Stimulated activated naive B cell treated with anti-CD40 and anti-IgM and Interleukin-4, amounts not matched to agents 10 μg/mL and 1 μg/mL and 100 μg/mL, for 72 hours (primary cell): ENCODE results near the gene NKX2-3.

Experiments
- ATAC-seq, 2 donors: fragments of 150-1000 bp; cut with Tn5 transposase; replicated peaks; 2 replicates each; pipeline ENCODE4 v1.10.0; 2021; ENCODE audit warnings: moderate library complexity in 1 of 2
- DNase-seq: peaks from one replicate; pipeline ENCODE4 v3.0.0; 2021
- H3K27ac Mint-ChIP-seq: one replicate; pipeline ENCODE4 v1.8.0; 2022; ENCODE audit warnings: mild to moderate bottlenecking, mixed read lengths
- H3K27me3 Mint-ChIP-seq, 2 donors: one replicate each; pipeline ENCODE4 v1.8.0; 2022; ENCODE audit warnings: mixed read lengths in 2 of 2
- H3K36me3 Mint-ChIP-seq, 2 donors: one replicate each; pipeline ENCODE4 v1.8.0; 2022; ENCODE audit warnings: mixed read lengths in 2 of 2, mild to moderate bottlenecking in 1 of 2
- H3K4me1 Mint-ChIP-seq, 2 donors: one replicate each; pipeline ENCODE4 v1.8.0; 2022; ENCODE audit warnings: mixed read lengths in 2 of 2, mild to moderate bottlenecking in 1 of 2
- H3K4me3 Mint-ChIP-seq, 2 donors: one replicate each; pipeline ENCODE4 v1.8.0; 2022; ENCODE audit warnings: mild to moderate bottlenecking in 2 of 2, mixed read lengths in 2 of 2, moderate library complexity in 1 of 2
- H3K9me3 Mint-ChIP-seq, 2 donors: one replicate each; pipeline ENCODE4 v1.8.0; 2022; ENCODE audit warnings: mixed read lengths in 2 of 2, mild to moderate bottlenecking in 1 of 2

NKX2-3 gene

GRCh38 chr10:99521765-99522469, 10.8 kb upstream of the NKX2-3 start:
- H3K27ac Mint-ChIP-seq, result no peak overlapping the region
- H3K4me3 Mint-ChIP-seq, result no peak overlapping the region
- H3K27me3 Mint-ChIP-seq, result peaks cover 62 to 83% of the 10 kb centered on the region in 2 donors
- DNase-seq, result no peak
- no peaks in the 10 kb centered on the region for H3K9me3 Mint-ChIP-seq
- no peak for ATAC-seq
- H3K4me1 Mint-ChIP-seq, result peaks cover 8 to 20% of the 10 kb centered on the region in 2 donors
- H3K36me3 Mint-ChIP-seq, result no peaks in the 10 kb centered on the region

DNA sequence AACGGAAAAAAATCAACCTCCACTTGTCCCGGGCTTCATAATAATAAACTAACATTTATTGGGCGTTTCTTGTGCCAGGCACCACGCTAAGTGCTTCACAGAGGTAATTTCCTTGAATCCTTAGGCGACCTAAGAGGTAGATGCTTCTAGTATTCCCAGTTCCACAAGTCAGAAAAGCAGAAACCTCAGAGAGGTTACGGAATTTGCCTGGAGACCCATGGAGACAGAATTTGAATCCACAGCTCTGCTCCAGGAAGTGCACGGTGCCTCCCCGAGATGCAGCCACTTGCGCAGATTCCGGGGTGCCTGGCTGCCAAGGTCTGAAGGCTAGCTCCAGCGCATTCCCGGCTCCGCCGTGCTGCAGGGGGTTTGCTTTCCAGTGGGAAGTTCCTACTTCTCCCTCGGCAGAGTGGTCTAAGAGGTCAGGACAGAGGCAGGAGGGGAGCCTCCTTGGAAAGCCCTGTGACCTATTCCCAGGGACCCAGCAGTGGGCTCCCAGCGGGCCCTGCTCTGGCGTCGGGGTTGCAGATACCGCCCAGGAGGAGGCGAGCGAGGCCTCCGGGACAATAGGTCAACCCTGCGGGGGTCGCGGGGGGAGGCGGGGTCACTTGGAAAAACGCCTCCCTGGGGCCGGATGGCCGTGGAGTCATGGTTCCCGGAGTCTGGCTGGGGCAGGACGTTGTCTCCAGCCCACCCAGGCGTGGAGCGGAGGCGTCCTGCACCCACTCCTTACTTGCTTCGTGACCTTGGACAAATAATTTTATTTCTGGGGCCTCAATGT, 10.1 kb upstream of the NKX2-3 start:
- Mint-ChIP-seq H3K9me3 (no peaks in the 10 kb centered on the region), H3K36me3 (no peaks in the 10 kb centered on the region), H3K27ac (no peak overlapping the region), H3K4me1 (peaks cover 8 to 20% of the 10 kb centered on the region in 2 donors), H3K4me3 (peak overlapping the region; percentile 52 to 76), H3K27me3 (peaks cover 61 to 85% of the 10 kb centered on the region in 2 donors)
- no peak for DNase-seq
- no peak for ATAC-seq

DNA sequence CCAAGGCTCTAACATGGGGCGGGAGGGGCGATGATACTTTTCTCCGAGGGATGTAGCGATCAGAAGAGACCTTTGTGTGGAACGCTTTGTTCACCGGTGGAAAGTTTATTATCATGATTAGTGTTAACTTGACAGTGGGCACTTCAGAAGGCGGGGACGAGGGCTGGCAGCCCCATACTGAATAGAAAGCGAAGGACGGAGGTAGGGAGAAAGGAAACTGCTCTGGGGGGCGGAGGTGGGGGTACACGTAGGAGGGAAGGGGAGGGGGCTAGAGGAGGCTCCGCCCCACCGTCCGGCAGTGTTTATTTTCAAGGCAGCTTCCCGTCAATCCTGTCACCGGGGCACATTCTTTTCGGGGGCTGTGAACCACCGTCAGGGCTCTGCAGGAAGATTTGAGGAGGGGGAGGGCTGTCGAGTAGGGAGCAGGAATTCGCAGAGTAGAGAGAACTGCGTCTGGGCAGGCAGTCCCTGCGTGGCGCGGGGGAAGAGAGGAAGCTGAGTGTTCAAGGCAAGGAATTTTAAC, 9.4 kb upstream of the NKX2-3 start:
- no peaks in the 10 kb centered on the region for H3K9me3 Mint-ChIP-seq
- H3K27me3 Mint-ChIP-seq, result peaks cover 64 to 87% of the 10 kb centered on the region in 2 donors

GRCh38 chr10:99524050-99524666, 8.6 kb upstream of the NKX2-3 start:
- ATAC-seq (no peak), DNase-seq (no peak)
- no peak overlapping the region for H3K27ac Mint-ChIP-seq
- peaks cover 68 to 93% of the 10 kb centered on the region in 2 donors for H3K27me3 Mint-ChIP-seq
- H3K9me3 Mint-ChIP-seq, result no peaks in the 10 kb centered on the region
- H3K36me3 Mint-ChIP-seq, result no peaks in the 10 kb centered on the region
- H3K4me1 Mint-ChIP-seq, result peaks cover 8 to 20% of the 10 kb centered on the region in 2 donors
- no peak overlapping the region for H3K4me3 Mint-ChIP-seq

More for the DNA sequence above, 9.4 kb upstream of the NKX2-3 start:
- Mint-ChIP-seq H3K4me3 (peak overlapping the region; percentile 52 to 76), H3K4me1 (peaks cover 8 to 20% of the 10 kb centered on the region in 2 donors), H3K27ac (no peak overlapping the region), H3K36me3 (no peaks in the 10 kb centered on the region)
- DNase-seq (no peak), ATAC-seq (no peak)

DNA sequence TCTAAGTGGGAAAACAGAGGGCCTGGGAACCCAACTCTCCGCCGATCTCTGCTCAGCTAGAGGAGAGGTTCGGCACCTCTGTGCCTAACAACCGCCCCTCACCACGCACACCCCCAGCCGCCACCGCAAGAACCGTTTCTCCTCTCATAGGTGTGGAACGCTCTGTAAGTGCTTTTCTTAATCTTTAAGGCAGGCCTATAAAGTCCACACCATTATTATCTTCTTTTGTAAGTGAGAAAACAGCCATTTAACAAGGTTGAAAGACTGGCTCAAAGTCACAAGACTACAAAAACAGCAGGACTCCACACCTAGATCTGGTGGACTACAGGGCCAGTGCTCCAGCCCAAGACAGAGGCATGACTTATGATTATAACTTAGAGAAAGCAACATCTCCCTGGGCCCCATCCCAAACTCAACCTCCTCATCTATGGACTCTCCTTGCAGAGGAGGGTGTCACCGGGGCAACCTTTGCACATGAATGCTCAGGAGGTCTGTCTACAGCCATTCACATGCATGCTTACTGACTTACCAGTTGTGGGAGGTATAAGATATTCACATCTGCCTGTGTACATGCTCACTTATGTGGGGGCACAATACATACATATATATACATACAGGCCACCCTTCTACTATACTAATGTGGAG, 7.9 kb upstream of the NKX2-3 start:
- Mint-ChIP-seq H3K4me3 (no peak overlapping the region), H3K9me3 (no peaks in the 10 kb centered on the region), H3K4me1 (peaks cover 9 to 21% of the 10 kb centered on the region in 2 donors), H3K36me3 (no peaks in the 10 kb centered on the region), H3K27me3 (peaks cover 64 to 96% of the 10 kb centered on the region in 2 donors), H3K27ac (no peak overlapping the region)
- no peak for DNase-seq
- no peak for ATAC-seq

GRCh38 chr10:99525897-99526296, 6.8 kb upstream of the NKX2-3 start:
- no peaks in the 10 kb centered on the region for H3K9me3 Mint-ChIP-seq
- peaks cover 65 to 96% of the 10 kb centered on the region in 2 donors for H3K27me3 Mint-ChIP-seq
- H3K4me1 Mint-ChIP-seq, result peaks cover 17 to 21% of the 10 kb centered on the region in 2 donors
- ATAC-seq (no peak), DNase-seq (no peak)
- H3K36me3 Mint-ChIP-seq, result peaks cover 0 to 5% of the 10 kb centered on the region in 2 donors
- H3K4me3 Mint-ChIP-seq, result no peak overlapping the region
- peak overlapping the region; percentile 14 for H3K27ac Mint-ChIP-seq

DNA sequence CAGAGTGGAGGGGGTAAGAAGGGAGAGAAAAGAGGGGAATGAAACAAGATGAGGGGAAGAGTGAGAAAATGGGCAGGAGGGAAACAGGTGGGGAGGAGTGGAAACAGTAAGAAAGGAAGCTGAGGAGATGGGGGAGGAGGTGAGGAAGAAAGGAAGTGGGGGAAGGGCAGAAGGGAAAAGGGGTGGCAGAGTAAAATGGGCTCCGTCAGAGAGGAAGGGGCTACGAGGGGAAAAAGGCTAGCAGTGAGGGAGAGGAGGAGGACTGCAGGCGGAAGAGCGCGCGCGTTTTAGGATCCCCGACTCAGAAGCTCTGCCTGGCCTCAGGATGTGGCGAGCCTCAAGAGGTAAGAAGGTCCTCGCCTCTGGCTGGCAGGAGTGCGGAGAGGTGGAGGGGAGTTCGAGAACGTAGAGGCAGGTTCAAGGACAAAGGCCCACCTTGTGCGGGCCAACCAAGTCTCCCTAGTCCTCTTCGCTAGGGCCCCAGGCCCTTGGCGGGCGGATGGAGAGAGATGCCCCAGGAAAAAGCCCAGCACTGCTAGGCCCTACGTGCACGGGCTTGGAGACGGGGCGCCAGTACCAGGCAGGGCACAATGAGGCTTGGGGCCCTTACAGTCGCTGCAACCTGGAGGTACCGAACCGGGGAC, 5.8 kb upstream of the NKX2-3 start:
- ATAC-seq (no peak), DNase-seq (no peak)
- Mint-ChIP-seq H3K9me3 (no peaks in the 10 kb centered on the region), H3K27me3 (peaks cover 73 to 96% of the 10 kb centered on the region in 2 donors), H3K4me3 (no peak overlapping the region), H3K4me1 (peaks cover 25 to 31% of the 10 kb centered on the region in 2 donors), H3K36me3 (peaks cover 0 to 5% of the 10 kb centered on the region in 2 donors), H3K27ac (no peak overlapping the region)

DNA sequence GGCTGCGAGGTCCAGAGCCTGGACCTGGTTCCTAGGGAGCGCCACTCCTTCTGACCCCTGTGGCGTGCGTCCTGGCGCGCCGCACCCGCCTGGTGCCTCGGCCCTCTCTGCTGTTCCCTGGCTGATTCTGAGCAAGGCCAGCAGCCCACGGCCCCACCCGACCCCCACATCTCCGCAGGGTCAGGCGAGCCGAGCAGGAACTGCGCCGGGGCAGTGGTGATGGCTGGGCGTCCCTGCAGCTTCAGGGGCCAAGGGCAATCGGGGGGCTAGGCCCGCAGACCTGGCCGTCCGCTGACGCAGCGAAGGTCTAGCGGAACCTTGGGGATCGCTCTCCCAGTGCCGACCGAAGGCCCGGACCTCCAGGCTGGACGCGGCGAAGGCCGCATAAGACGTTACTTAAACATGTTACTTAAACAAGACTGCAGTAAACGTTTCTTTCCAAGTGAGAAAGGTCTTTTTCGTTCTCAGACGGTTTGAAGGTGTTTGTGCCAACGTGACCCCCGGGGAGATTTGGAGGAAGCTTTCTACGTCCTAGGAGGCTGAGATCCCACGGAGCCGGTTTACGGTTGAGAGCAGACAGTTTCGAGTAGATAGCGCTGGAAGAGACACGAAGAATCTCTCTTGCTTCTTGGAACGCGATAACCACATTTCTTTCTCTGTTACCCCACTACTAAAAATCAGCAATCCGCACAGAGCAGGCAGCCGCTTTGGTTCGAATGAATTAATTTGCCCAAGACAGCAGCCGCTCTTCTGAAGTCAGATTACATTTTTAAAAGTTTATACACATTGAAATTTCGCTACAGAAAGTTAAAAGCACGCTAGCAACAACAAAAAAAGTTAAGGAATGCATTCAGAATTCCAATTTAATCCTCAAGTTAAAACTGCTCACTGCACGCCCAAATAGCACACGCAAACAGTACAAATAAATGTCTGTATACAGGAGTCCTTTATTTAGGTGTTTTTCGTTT, 4.9 kb upstream of the NKX2-3 start:
- Mint-ChIP-seq H3K36me3 (peaks cover 0 to 8% of the 10 kb centered on the region in 2 donors), H3K9me3 (no peaks in the 10 kb centered on the region), H3K27me3 (peaks cover 75 to 96% of the 10 kb centered on the region in 2 donors), H3K4me1 (peaks cover 31 to 39% of the 10 kb centered on the region in 2 donors), H3K4me3 (no peak overlapping the region), H3K27ac (peak overlapping the region; percentile 42)
- no peak for ATAC-seq
- DNase-seq, result no peak

DNA sequence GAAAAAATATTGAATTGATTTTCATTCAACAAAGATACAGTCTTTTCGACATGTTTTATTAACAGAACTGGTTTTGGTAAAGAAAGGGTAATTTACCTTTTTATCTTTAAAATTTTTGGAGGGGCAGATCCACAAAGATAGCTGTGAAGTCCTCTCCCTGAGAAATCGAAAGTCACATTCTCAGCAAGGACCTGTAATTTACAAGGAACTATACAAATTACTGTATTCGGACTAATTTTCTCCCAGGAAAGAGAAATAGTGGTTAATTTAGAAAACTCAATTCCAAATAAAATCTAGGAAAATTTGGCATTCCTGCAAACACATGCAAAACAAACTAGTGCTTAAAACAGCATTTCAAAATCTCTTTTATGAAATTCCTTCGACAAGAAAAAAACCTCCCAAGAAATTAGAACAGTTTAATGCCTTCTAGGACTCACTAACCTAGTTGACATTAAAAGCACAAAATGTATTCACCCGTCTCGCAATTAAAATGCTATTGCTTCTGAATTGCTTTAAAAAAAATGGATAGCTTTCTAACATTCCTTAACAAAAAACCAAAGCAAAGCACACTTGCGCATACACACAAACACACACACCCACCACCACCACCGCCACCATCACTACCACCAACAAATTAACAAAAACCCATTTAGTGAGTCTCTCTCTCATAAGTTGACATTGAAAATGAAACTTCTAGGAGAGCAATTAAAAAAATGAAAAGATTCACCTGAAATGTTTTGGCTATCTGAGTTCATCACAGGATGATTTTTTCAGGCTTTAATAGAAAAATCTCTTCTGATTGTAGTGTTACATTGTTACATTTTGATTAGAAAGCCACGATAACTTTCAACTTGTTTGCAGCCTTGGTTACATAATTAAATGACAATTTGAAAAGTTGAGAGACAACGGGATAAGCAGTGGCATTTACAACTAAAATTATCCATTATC, 4.0 kb upstream of the NKX2-3 start:
- no peak overlapping the region for H3K4me3 Mint-ChIP-seq
- H3K27ac Mint-ChIP-seq, result no peak overlapping the region
- peaks cover 31 to 37% of the 10 kb centered on the region in 2 donors for H3K4me1 Mint-ChIP-seq
- peaks cover 4 to 8% of the 10 kb centered on the region in 2 donors for H3K36me3 Mint-ChIP-seq
- DNase-seq (no peak), ATAC-seq (no peak)
- H3K27me3 Mint-ChIP-seq, result peaks cover 75 to 96% of the 10 kb centered on the region in 2 donors
- H3K9me3 Mint-ChIP-seq, result no peaks in the 10 kb centered on the region

DNA sequence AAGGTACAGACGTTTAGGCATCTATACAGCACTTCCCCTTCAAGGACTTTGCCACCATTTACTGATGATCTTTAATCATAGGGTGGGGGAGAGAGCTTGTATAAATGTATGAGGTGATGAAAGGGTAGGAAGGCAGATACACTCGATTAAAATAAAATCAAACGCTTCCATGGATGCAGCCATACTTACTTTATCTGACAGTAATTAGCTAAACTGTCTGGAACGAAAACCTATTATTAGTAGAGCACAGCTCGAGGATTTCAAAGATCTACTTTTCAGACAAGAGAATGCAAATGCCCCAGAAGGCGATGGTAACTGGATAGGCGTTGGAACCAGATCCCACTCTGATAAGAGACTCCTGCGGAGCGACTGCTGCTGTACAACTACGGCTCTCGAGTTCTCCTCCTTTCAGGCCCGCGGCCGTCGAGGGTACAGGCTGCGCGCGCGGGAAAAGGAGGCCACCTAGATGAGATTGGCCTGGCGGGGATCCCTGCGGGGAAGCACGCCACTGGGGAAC, 3.1 kb upstream of the NKX2-3 start:
- Mint-ChIP-seq H3K27ac (peak overlapping the region; percentile 57), H3K36me3 (peaks cover 4 to 8% of the 10 kb centered on the region in 2 donors), H3K4me3 (peak overlapping the region; percentile 15 to 58), H3K9me3 (no peaks in the 10 kb centered on the region), H3K4me1 (peaks cover 40 to 46% of the 10 kb centered on the region in 2 donors), H3K27me3 (peaks cover 75 to 96% of the 10 kb centered on the region in 2 donors)
- DNase-seq, result no peak
- no peak for ATAC-seq

GRCh38 chr10:99530108-99531025, 2.4 kb upstream of the NKX2-3 start:
- ATAC-seq (no peak), DNase-seq (no peak)
- Mint-ChIP-seq H3K4me3 (peak overlapping the region; percentile 58 to 71), H3K4me1 (peaks cover 44 to 53% of the 10 kb centered on the region in 2 donors), H3K27ac (peak overlapping the region; percentile 57), H3K36me3 (peaks cover 4 to 8% of the 10 kb centered on the region in 2 donors), H3K9me3 (no peaks in the 10 kb centered on the region), H3K27me3 (peaks cover 75 to 96% of the 10 kb centered on the region in 2 donors)
